NCI-H510A (cell line): Measurements from ENCODE around the gene MAD1L1.

Experiments used
- DNase-seq: peaks from one replicate; lab custom pipeline; 2025; lab: John Stamatoyannopoulos, UW

Gene MAD1L1

GRCh38 chr7:1913466-1914282 is 319.1 kb downstream of the MAD1L1 start:
- no peak for DNase-seq

- no peak for DNase-seq
Observed at GRCh38 chr7:1912593-1913465, 319.9 kb downstream of the MAD1L1 start.

- DNase-seq, result no peak
Observed at GRCh38 chr7:1911571-1911970, 321.2 kb downstream of the MAD1L1 start.

- no peak for DNase-seq
Observed at GRCh38 chr7:1910827-1911226, 321.9 kb downstream of the MAD1L1 start.

- DNase-seq, result no peak
Observed at GRCh38 chr7:1910081-1910685, 322.6 kb downstream of the MAD1L1 start.

GRCh38 chr7:1909476-1909875 is 323.3 kb downstream of the MAD1L1 start:
- DNase-seq, result no peak

GRCh38 chr7:1908823-1909420 is 323.8 kb downstream of the MAD1L1 start:
- no peak for DNase-seq

GRCh38 chr7:1907751-1908365 is 324.9 kb downstream of the MAD1L1 start:
- no peak for DNase-seq

- no peak for DNase-seq
Observed at GRCh38 chr7:1906988-1907745, 325.6 kb downstream of the MAD1L1 start.

GRCh38 chr7:1906087-1906830 is 326.5 kb downstream of the MAD1L1 start:
- DNase-seq, result no peak

- no peak for DNase-seq
Observed at GRCh38 chr7:1902231-1902855, 330.4 kb downstream of the MAD1L1 start.

- no peak for DNase-seq
Observed at GRCh38 chr7:1901431-1902210, 331.1 kb downstream of the MAD1L1 start.

- DNase-seq, result no peak
Observed at GRCh38 chr7:1900847-1901246, 331.9 kb downstream of the MAD1L1 start.

- no peak for DNase-seq
Observed at GRCh38 chr7:1899951-1900762, 332.6 kb downstream of the MAD1L1 start.

- DNase-seq, result no peak
Observed at GRCh38 chr7:1899196-1899595, 333.5 kb downstream of the MAD1L1 start.

- DNase-seq, result no peak
Observed at GRCh38 chr7:1898628-1899185, 334.0 kb downstream of the MAD1L1 start.

GRCh38 chr7:1897861-1898627 is 334.7 kb downstream of the MAD1L1 start:
- DNase-seq, result no peak
